Endothelial cell (in vitro differentiated cells): ENCODE data around the gene RAMP1. TPM values are rescaled to one million over a fixed set of nuclear protein-coding genes. Genes with fewer than 3 reads are reported as not detected.

Experiments used
- DNase-seq: peaks from one replicate; pipeline ENCODE4 v3.0.0; 2021; ENCODE audit warnings: low spot score
- H3K27ac Mint-ChIP-seq: one replicate; pipeline ENCODE4 v1.8.0; 2021; ENCODE audit warnings: mixed read lengths, inconsistent platforms; ENCODE audit not compliant: unreplicated experiment
- H3K27me3 Mint-ChIP-seq: one replicate; pipeline ENCODE4 v1.8.0; 2021; ENCODE audit warnings: mild to moderate bottlenecking, moderate library complexity, mixed read lengths, inconsistent platforms; ENCODE audit not compliant: unreplicated experiment
- H3K36me3 Mint-ChIP-seq: one replicate; pipeline ENCODE4 v1.8.0; 2021; ENCODE audit warnings: mild to moderate bottlenecking, low read depth, mixed read lengths, inconsistent platforms; ENCODE audit not compliant: unreplicated experiment
- H3K4me1 Mint-ChIP-seq: one replicate; pipeline ENCODE4 v1.8.0; 2021; ENCODE audit warnings: mild to moderate bottlenecking, mixed read lengths, inconsistent platforms; ENCODE audit not compliant: unreplicated experiment
- H3K4me3 Mint-ChIP-seq: one replicate; pipeline ENCODE4 v1.8.0; 2021; ENCODE audit warnings: mild to moderate bottlenecking, mixed read lengths, inconsistent platforms; ENCODE audit not compliant: unreplicated experiment
- H3K9me3 Mint-ChIP-seq: one replicate; pipeline ENCODE4 v1.8.0; 2021; ENCODE audit warnings: mixed read lengths, inconsistent platforms; ENCODE audit not compliant: unreplicated experiment
- CTCF ChIP-seq: fragments of 200-600 bp; sonication (generic); IDR thresholded peaks from one replicate; pipeline ENCODE4 v1.5.0; 2021; ENCODE audit warnings: antibody characterized with exemption; ENCODE audit not compliant: unreplicated experiment
- total RNA-seq: library from RNA; stranded (reverse); fragmentation: NEBNext Ultra II Directional; extraction: Animal tissue kit (Norgen Biotek cat#: 25700); gene quantifications from one replicate; pipeline ENCODE4 v1.2.1, GENCODE V29; 2021; ENCODE audit not compliant: unreplicated experiment

RAMP1 gene
- total RNA-seq, 1 donor from 2014 or later = 2.2 TPM

GRCh38 chr2:237862528-237862895, 3.1 kb downstream of the RAMP1 start:
- Mint-ChIP-seq H3K36me3 (no peaks in the 10 kb centered on the region), H3K27me3 (peaks cover 15% of the 10 kb centered on the region), H3K4me3 (no peak overlapping the region), H3K4me1 (peaks cover 14% of the 10 kb centered on the region), H3K9me3 (no peaks in the 10 kb centered on the region), H3K27ac (no peak overlapping the region)
- DNase-seq = no peak
- TF ChIP-seq CTCF = no peak

GRCh38 chr2:237863102-237863511, 3.7 kb downstream of the RAMP1 start:
- Mint-ChIP-seq H3K27ac (no peak overlapping the region), H3K4me1 (peaks cover 14% of the 10 kb centered on the region), H3K9me3 (no peaks in the 10 kb centered on the region), H3K4me3 (no peak overlapping the region), H3K27me3 (peaks cover 15% of the 10 kb centered on the region), H3K36me3 (no peaks in the 10 kb centered on the region)
- no peak for DNase-seq
- no peak for TF ChIP-seq CTCF

GRCh38 chr2:237863689-237864443, 4.4 kb downstream of the RAMP1 start:
- Mint-ChIP-seq H3K27me3 (peaks cover 10% of the 10 kb centered on the region), H3K4me3 (no peak overlapping the region)

GRCh38 chr2:237864444-237864931, 5.1 kb downstream of the RAMP1 start:
- Mint-ChIP-seq H3K27ac (no peak overlapping the region), H3K4me1 (peaks cover 6% of the 10 kb centered on the region), H3K36me3 (no peaks in the 10 kb centered on the region), H3K27me3 (peaks cover 9% of the 10 kb centered on the region), H3K4me3 (no peak overlapping the region), H3K9me3 (no peaks in the 10 kb centered on the region)
- no peak for TF ChIP-seq CTCF
- no peak for DNase-seq

More at GRCh38 chr2:237863689-237864443, 4.4 kb downstream of the RAMP1 start:
- Mint-ChIP-seq H3K9me3 (no peaks in the 10 kb centered on the region), H3K36me3 (no peaks in the 10 kb centered on the region), H3K4me1 (peaks cover 9% of the 10 kb centered on the region), H3K27ac (no peak overlapping the region)
- no peak for TF ChIP-seq CTCF
- DNase-seq = no peak

- H3K27me3 Mint-ChIP-seq = peaks cover 8% of the 10 kb centered on the region
- no peaks in the 10 kb centered on the region for H3K9me3 Mint-ChIP-seq
- H3K4me3 Mint-ChIP-seq = no peak overlapping the region
- no peak overlapping the region for H3K27ac Mint-ChIP-seq
- DNase-seq = no peak
- no peaks in the 10 kb centered on the region for H3K36me3 Mint-ChIP-seq
- TF ChIP-seq CTCF = no peak
- peaks cover 5% of the 10 kb centered on the region for H3K4me1 Mint-ChIP-seq
Measured at GRCh38 chr2:237864940-237865622, 5.7 kb downstream of the RAMP1 start.
